MM.1S (cell line): Measurements from ENCODE around the gene MMP3.
A peak's percentile ranks its signal among the peaks of the same experiment; 100 is the strongest.

Experiments used
- DNase-seq: peaks from one replicate; pipeline ENCODE4 v3.0.0-alpha.2; 2015
- H2AFZ ChIP-seq: fragments of 300-600 bp; sonication (generic); 2 replicates; pipeline ENCODE4 v1.6.0; 2016; ENCODE audit warnings: antibody characterized with exemption, low read length
- H3F3A ChIP-seq: fragments of 300-600 bp; sonication (generic); 2 replicates; pipeline ENCODE4 v1.6.1; 2016; ENCODE audit warnings: mild to moderate bottlenecking, antibody characterized with exemption, low read length, moderate library complexity, mixed read lengths; ENCODE audit not compliant: insufficient read depth
- H3K27ac ChIP-seq: fragments of 300-600 bp; sonication (generic); 2 replicates; pipeline ENCODE4 v1.5.1; 2016; ENCODE audit warnings: mild to moderate bottlenecking, low read length
- H3K27me3 ChIP-seq: fragments of 300-600 bp; sonication (generic); replicated peaks from 2 replicates; pipeline ENCODE4 v1.6.0; 2016; ENCODE audit warnings: low read length; ENCODE audit not compliant: insufficient read depth
- H3K36me3 ChIP-seq: fragments of 300-600 bp; sonication (generic); replicated peaks from 2 replicates; pipeline ENCODE4 v1.6.1; 2016; ENCODE audit warnings: mild to moderate bottlenecking, low read length, mixed read lengths; ENCODE audit not compliant: insufficient read depth
- H3K4me1 ChIP-seq: fragments of 300-600 bp; sonication (generic); 2 replicates; pipeline ENCODE4 v1.6.1; 2016; ENCODE audit warnings: low read length, mixed read lengths
- H3K4me2 ChIP-seq: fragments of 300-600 bp; sonication (generic); 2 replicates; pipeline ENCODE4 v1.6.0; 2016; ENCODE audit warnings: low read depth, low read length
- H3K4me3 ChIP-seq: fragments of 300-600 bp; sonication (generic); 2 replicates; pipeline ENCODE4 v1.5.1; 2016; ENCODE audit warnings: low read length, mixed read lengths
- H3K79me2 ChIP-seq: fragments of 300-600 bp; sonication (generic); 2 replicates; pipeline ENCODE4 v1.6.1; 2016; ENCODE audit warnings: mixed run types, low read length, mixed read lengths
- H3K9ac ChIP-seq: fragments of 300-600 bp; sonication (generic); 2 replicates; pipeline ENCODE4 v1.6.1; 2016; ENCODE audit warnings: low read length, mixed read lengths
- H3K9me2 ChIP-seq: fragments of 300-600 bp; sonication (generic); replicated peaks from 2 replicates; pipeline ENCODE4 v1.6.1; 2016; ENCODE audit warnings: mild to moderate bottlenecking, low read length, mixed read lengths; ENCODE audit not compliant: insufficient read depth
- H3K9me3 ChIP-seq: fragments of 300-600 bp; sonication (generic); replicated peaks from 2 replicates; pipeline ENCODE4 v1.6.1; 2016; ENCODE audit warnings: mild to moderate bottlenecking, low read length, mixed read lengths; ENCODE audit not compliant: insufficient read depth
- H4K20me1 ChIP-seq: fragments of 300-600 bp; sonication (generic); 2 replicates; pipeline ENCODE4 v1.6.1; 2016; ENCODE audit warnings: mild to moderate bottlenecking, low read length, moderate library complexity, mixed read lengths; ENCODE audit not compliant: insufficient read depth
- EZH2 ChIP-seq: fragments of 300-600 bp; sonication (generic); optimal IDR thresholded peaks from 2 replicates; pipeline ENCODE3; 2017; ENCODE audit warnings: low read depth, mild to moderate bottlenecking, antibody characterized with exemption, low read length, mixed read lengths
- EZH2phosphoT487 ChIP-seq: fragments of 300-600 bp; sonication (generic); IDR thresholded peaks from 2 replicates; pipeline ENCODE4 v1.6.1; 2018; ENCODE audit warnings: antibody characterized with exemption, low read length
- TF ChIP-seq, protein P1 (sequence below): fragments of 300-600 bp; sonication (generic); IDR thresholded peaks from 2 replicates; pipeline ENCODE4 v1.5.1; 2016; ENCODE audit warnings: antibody characterized with exemption, low read length, mixed read lengths

The MMP3 gene

DNA sequence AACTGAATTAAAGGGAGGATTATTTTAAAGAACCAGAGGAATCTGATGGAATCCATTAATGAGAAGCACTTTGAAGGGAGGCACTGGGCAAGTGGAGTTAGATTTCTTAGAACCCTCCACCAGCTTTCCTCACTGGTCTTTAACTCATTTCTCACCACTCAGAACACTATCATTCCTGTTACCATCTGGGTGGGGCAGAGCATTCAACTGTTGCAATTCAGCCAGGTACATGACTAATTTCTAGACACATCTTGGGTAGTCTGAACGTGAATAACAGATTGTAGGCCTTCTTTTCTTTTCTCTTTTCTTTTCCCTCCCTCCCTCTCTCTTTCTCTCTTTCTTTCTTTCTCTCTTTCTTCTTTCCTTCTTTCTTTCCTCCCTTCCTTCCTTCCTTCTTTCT is 29.9 kb downstream of the MMP3 start:
- Histone ChIP-seq H3K27me3 (no peaks in the 10 kb centered on the region), H3F3A (no peaks in the 10 kb centered on the region), H3K4me3 (no peak overlapping the region), H3K9me3 (no peaks in the 10 kb centered on the region), H3K36me3 (no peaks in the 10 kb centered on the region), H3K4me1 (no peaks in the 10 kb centered on the region), H3K9ac (no peak overlapping the region), H3K4me2 (no peak overlapping the region), H4K20me1 (no peaks in the 10 kb centered on the region), H3K79me2 (no peaks in the 10 kb centered on the region), H2AFZ (no peak overlapping the region), H3K9me2 (no peaks in the 10 kb centered on the region), H3K27ac (no peak overlapping the region)
- no peak for DNase-seq
- no peak for TF ChIP-seq EZH2phosphoT487
- TF ChIP-seq EZH2: no peak
- TF ChIP-seq, protein P1, sequence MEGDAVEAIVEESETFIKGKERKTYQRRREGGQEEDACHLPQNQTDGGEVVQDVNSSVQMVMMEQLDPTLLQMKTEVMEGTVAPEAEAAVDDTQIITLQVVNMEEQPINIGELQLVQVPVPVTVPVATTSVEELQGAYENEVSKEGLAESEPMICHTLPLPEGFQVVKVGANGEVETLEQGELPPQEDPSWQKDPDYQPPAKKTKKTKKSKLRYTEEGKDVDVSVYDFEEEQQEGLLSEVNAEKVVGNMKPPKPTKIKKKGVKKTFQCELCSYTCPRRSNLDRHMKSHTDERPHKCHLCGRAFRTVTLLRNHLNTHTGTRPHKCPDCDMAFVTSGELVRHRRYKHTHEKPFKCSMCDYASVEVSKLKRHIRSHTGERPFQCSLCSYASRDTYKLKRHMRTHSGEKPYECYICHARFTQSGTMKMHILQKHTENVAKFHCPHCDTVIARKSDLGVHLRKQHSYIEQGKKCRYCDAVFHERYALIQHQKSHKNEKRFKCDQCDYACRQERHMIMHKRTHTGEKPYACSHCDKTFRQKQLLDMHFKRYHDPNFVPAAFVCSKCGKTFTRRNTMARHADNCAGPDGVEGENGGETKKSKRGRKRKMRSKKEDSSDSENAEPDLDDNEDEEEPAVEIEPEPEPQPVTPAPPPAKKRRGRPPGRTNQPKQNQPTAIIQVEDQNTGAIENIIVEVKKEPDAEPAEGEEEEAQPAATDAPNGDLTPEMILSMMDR: no peak

DNA sequence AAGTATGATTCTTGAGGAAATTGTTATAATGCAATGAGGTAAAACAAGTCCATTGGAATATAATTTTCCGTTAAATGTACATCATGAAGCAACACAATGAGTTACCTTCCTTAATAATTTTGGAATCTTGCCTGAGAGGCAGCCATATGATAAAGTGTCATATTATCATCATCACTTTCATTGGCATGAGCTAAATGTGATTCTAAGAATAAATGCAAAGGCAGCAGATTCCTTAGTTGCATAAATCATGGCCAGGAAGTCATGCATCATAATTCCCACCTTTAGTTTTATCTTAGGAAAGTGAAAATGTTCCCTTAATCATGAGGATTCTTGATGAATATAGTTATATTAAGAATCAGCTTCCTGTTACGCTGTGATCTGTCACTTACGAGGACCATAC is 31.2 kb downstream of the MMP3 start:
- Histone ChIP-seq H3K9ac (no peak overlapping the region), H3K27ac (no peak overlapping the region), H3K4me3 (no peak overlapping the region), H2AFZ (no peak overlapping the region), H3K4me2 (no peak overlapping the region), H4K20me1 (no peaks in the 10 kb centered on the region), H3K36me3 (no peaks in the 10 kb centered on the region), H3K79me2 (no peaks in the 10 kb centered on the region), H3K9me3 (no peaks in the 10 kb centered on the region), H3K4me1 (no peaks in the 10 kb centered on the region), H3F3A (no peaks in the 10 kb centered on the region), H3K9me2 (no peaks in the 10 kb centered on the region), H3K27me3 (no peaks in the 10 kb centered on the region)
- TF ChIP-seq EZH2phosphoT487: no peak
- TF ChIP-seq, protein P1: no peak
- no peak for TF ChIP-seq EZH2
- DNase-seq: no peak

DNA sequence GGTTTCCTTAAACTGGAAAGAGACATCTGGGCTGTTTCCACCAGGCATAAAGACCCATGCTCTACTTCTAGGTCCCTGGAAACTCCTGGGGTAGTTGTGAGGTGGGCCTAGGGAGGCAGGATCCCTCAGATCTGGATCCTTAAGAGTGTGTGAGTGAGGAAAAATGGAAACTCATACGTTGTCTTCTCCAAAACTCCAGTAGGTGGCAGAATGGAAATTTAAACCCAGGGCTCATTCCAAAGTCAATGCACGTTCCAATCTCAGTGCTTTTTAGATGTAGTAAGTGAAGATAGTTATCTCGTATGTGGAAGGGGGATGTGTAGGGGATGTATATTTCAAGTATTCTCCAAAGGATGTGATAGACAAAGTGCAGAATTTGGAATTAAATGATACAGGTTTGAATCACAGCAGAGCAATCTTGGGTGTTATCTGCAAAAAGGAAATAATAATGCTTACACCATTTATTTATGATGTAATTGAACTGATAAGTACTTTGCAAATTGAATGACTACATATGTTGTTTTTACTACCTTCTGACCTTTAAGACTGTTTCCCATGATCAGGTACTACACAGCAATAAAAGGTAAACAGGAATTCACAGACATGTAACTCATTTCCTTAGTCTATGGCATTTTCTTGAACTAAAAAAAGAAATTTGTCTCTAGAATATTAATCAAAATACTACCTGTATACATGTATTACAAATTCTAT is 32.3 kb downstream of the MMP3 start:
- Histone ChIP-seq H3K27me3 (no peaks in the 10 kb centered on the region), H3F3A (no peaks in the 10 kb centered on the region), H3K79me2 (no peaks in the 10 kb centered on the region), H4K20me1 (no peaks in the 10 kb centered on the region), H3K4me3 (no peak overlapping the region), H3K4me1 (no peaks in the 10 kb centered on the region), H2AFZ (no peak overlapping the region), H3K36me3 (no peaks in the 10 kb centered on the region), H3K9ac (no peak overlapping the region), H3K27ac (no peak overlapping the region), H3K9me3 (no peaks in the 10 kb centered on the region), H3K9me2 (no peaks in the 10 kb centered on the region), H3K4me2 (no peak overlapping the region)
- TF ChIP-seq, protein P1: peak; percentile 31
- TF ChIP-seq EZH2phosphoT487 (no peak), EZH2 (no peak)
- peak; percentile 15 for DNase-seq
